ENCODE results near the gene PDZRN3.

The PDZRN3 gene

GRCh38 chr3:73409138-73409763 lies 215.5 kb downstream of the PDZRN3 start:
- DNase-seq: peak; percentile 95

GRCh38 chr3:73408634-73409033 lies 216.1 kb downstream of the PDZRN3 start:
- DNase-seq: no peak

- no peak for DNase-seq
Observed at GRCh38 chr3:73407577-73407976, 217.2 kb downstream of the PDZRN3 start.

GRCh38 chr3:73405853-73406252 lies 218.9 kb downstream of the PDZRN3 start:
- peak; percentile 21 for DNase-seq

- no peak for DNase-seq
Observed at GRCh38 chr3:73405000-73405399, 219.7 kb downstream of the PDZRN3 start.

- no peak for DNase-seq
Observed at GRCh38 chr3:73404435-73404834, 220.3 kb downstream of the PDZRN3 start.

- no peak for DNase-seq
Observed at GRCh38 chr3:73403444-73403843, 221.3 kb downstream of the PDZRN3 start.

GRCh38 chr3:73401616-73402279 lies 223.0 kb downstream of the PDZRN3 start:
- no peak for DNase-seq

GRCh38 chr3:73401059-73401458 lies 223.7 kb downstream of the PDZRN3 start:
- no peak for DNase-seq

- DNase-seq: no peak
Observed at GRCh38 chr3:73399666-73400253, 225.0 kb downstream of the PDZRN3 start.

- no peak for DNase-seq
Observed at GRCh38 chr3:73399106-73399505, 225.6 kb downstream of the PDZRN3 start.

- DNase-seq: no peak
Observed at GRCh38 chr3:73398084-73398483, 226.7 kb downstream of the PDZRN3 start.

- DNase-seq: no peak
Observed at GRCh38 chr3:73394240-73394639, 230.5 kb downstream of the PDZRN3 start.

GRCh38 chr3:73393005-73393404 lies 231.7 kb downstream of the PDZRN3 start:
- DNase-seq: no peak

GRCh38 chr3:73391984-73392383 lies 232.8 kb downstream of the PDZRN3 start:
- DNase-seq: no peak

GRCh38 chr3:73389928-73390327 lies 234.8 kb downstream of the PDZRN3 start:
- DNase-seq: no peak

- no peak for DNase-seq
Observed at GRCh38 chr3:73389117-73389813, 235.5 kb downstream of the PDZRN3 start.

- no peak for DNase-seq
Observed at GRCh38 chr3:73385568-73385967, 239.2 kb downstream of the PDZRN3 start.

- DNase-seq: no peak
Observed at GRCh38 chr3:73384091-73384906, 240.4 kb downstream of the PDZRN3 start.

- DNase-seq: no peak
Observed at GRCh38 chr3:73383470-73384049, 241.2 kb downstream of the PDZRN3 start.

- DNase-seq: no peak
Observed at GRCh38 chr3:73381551-73381950, 243.2 kb downstream of the PDZRN3 start.

GRCh38 chr3:73380735-73381532 lies 243.8 kb downstream of the PDZRN3 start:
- no peak for DNase-seq

All from fibroblast of skin of right biceps (primary cell).